K562 (cell line): ENCODE measurements around the gene KYAT1. TPM values are rescaled to one million over a fixed set of nuclear protein-coding genes. Genes with fewer than 3 reads are reported as not detected.

ENCODE experiments used
- ARID1B ChIP-seq: fragments of 450-650 bp; IDR thresholded peaks from 2 replicates; pipeline ENCODE4 v1.6.1; 2016; ENCODE audit warnings: antibody characterized with exemption, mild to moderate bottlenecking, inconsistent platforms
- ASH1L ChIP-seq: fragments of 450-650 bp; IDR thresholded peaks from 2 replicates; pipeline ENCODE4 v1.6.1; 2018; ENCODE audit warnings: borderline replicate concordance, mild to moderate bottlenecking, low read depth; ENCODE audit not compliant: partially characterized antibody
- ATF7 ChIP-seq: fragments of 450-650 bp; IDR thresholded peaks from 2 replicates; pipeline ENCODE4 v1.7.1; 2014; ENCODE audit warnings: mild to moderate bottlenecking, moderate library complexity
- CAMTA2 ChIP-seq: fragments of 250-450 bp; sonication (Bioruptor Pico); conservative IDR thresholded peaks from 2 replicates; pipeline ENCODE4 v1.5.1; 2022
- DPF2 ChIP-seq: fragments of 450-650 bp; IDR thresholded peaks from 2 replicates; pipeline ENCODE4 v1.6.1; 2016
- FIP1L1 ChIP-seq: fragments of 200-400 bp; formaldehyde crosslinking; IDR thresholded peaks from 2 replicates; pipeline ENCODE4 v1.6.1; 2018; ENCODE audit warnings: mild to moderate bottlenecking, low read depth, low read length; ENCODE audit not compliant: poor library complexity, severe bottlenecking
- KDM5B ChIP-seq: fragments of 200-600 bp; sonication (generic); IDR thresholded peaks from 2 replicates; pipeline ENCODE4 v1.6.1; 2012; ENCODE audit warnings: low read depth, mild to moderate bottlenecking, moderate library complexity, low read length, control low read depth, inconsistent platforms; ENCODE audit not compliant: insufficient replicate concordance
- NELFE ChIP-seq: IDR thresholded peaks from 2 replicates; pipeline ENCODE4 v1.6.1; 2011; ENCODE audit warnings: mild to moderate bottlenecking; ENCODE audit not compliant: insufficient read depth, insufficient read length
- PHB2 ChIP-seq: fragments of 450-650 bp; IDR thresholded peaks from 2 replicates; pipeline ENCODE4 v1.6.1; 2017; ENCODE audit warnings: low read depth
- PML ChIP-seq: IDR thresholded peaks from 2 replicates; pipeline ENCODE4 v1.6.1; 2012; ENCODE audit warnings: low read length, inconsistent platforms
- RBM14 ChIP-seq: fragments of 200-400 bp; formaldehyde crosslinking; IDR thresholded peaks from 2 replicates; pipeline ENCODE4 v1.6.1; 2018; ENCODE audit warnings: low read depth, mild to moderate bottlenecking, low read length, moderate library complexity, borderline replicate concordance; ENCODE audit not compliant: insufficient read depth
- RBM22 ChIP-seq: fragments of 200-400 bp; formaldehyde crosslinking; IDR thresholded peaks from 2 replicates; pipeline ENCODE4 v1.6.1; 2018; ENCODE audit warnings: low read length, low read depth; ENCODE audit not compliant: poor library complexity, severe bottlenecking
- TFE3 ChIP-seq: fragments of 450-650 bp; formaldehyde crosslinking; IDR thresholded peaks from 2 replicates; pipeline ENCODE4 v1.4.0; 2020; ENCODE audit warnings: mild to moderate bottlenecking, mixed read lengths
- TRIM25 ChIP-seq: fragments of 450-650 bp; IDR thresholded peaks from 2 replicates; pipeline ENCODE4 v1.7.0; 2016; ENCODE audit warnings: borderline replicate concordance
- TSC22D4 ChIP-seq: fragments of 450-650 bp; IDR thresholded peaks from 2 replicates; pipeline ENCODE4 v1.6.1; 2016; ENCODE audit warnings: missing genetic modification characterization, missing biosample characterization, control low read depth
- VEZF1 ChIP-seq: fragments of 200-800 bp; sonication (Bioruptor generic); IDR thresholded peaks from 2 replicates; pipeline ENCODE4 v1.6.1; 2017; ENCODE audit warnings: missing genetic modification characterization, missing compliant biosample characterization
- YBX1 ChIP-seq: fragments of 450-650 bp; IDR thresholded peaks from 2 replicates; pipeline ENCODE4 v1.7.1; 2016; ENCODE audit warnings: mild to moderate bottlenecking
- ZNF143 ChIP-seq: sonication (generic); formaldehyde crosslinking; IDR thresholded peaks from 2 replicates; pipeline ENCODE4 v1.9.0; 2022; ENCODE audit warnings: mild to moderate bottlenecking, missing genetic modification reagents
- ZNF274 ChIP-seq: IDR thresholded peaks from 2 replicates; pipeline ENCODE4 v1.6.1; 2011; ENCODE audit warnings: low read depth, mild to moderate bottlenecking, low read length, moderate library complexity, borderline replicate concordance
- ZNF717 ChIP-seq: fragments of 250-450 bp; sonication (Bioruptor Pico); IDR thresholded peaks from 2 replicates; pipeline ENCODE4 v1.5.0; 2021
- polyA plus RNA-seq, 8 experiments: library from polyadenylated mRNA; depleted of rRNA in 4 of 8; stranded (reverse) in 5 of 8; unstranded in 3 of 8; fragments of >200 nt; fragmentation: Nextera tagmentation in 2 of 8; fragmentation: Illumina TruSeq in 1 of 8; extraction: Ambion mirVana in 2 of 8; extraction: Trizol in 1 of 8; gene quantifications; 2 replicates each; pipeline versions ENCODE4 v1.2.1 to v1.2.3, GENCODE V29; 2011 to 2014; ENCODE audit warnings: inconsistent platforms in 1 of 8, missing spikeins in 1 of 8
- total RNA-seq, 7 experiments: library from RNA; depleted of rRNA in 6 of 7; stranded (reverse); fragments of >200 nt in 6 of 7; fragmentation: Illumina TruSeq in 2 of 7; extraction: Trizol in 2 of 7; gene quantifications; 2 replicates each; pipeline versions ENCODE4 v1.2.1 to v1.2.3, GENCODE V29; 2011 to 2021; ENCODE audit warnings: low replicate concordance in 1 of 7
- TF ChIP-seq, protein P1 (sequence below): fragments of 250-450 bp; sonication (Bioruptor Pico); IDR thresholded peaks from 2 replicates; pipeline ENCODE4 v1.5.0; 2020; ENCODE audit warnings: mild to moderate bottlenecking

KYAT1 gene
- total and polyA plus RNA-seq, 9 of the 15 experiments (the other 6 are each of a cell fraction or from before 2014, with no cell fraction given) = 6.4 to 16.8 (median 11.1) TPM

GRCh38 chr9:128845186-128845931 lies 36.4 kb downstream of the KYAT1 start (continued):
- TF ChIP-seq FIP1L1 (no peak), TFE3 (no peak), ZNF143 (CRISPR knock-in tag) (no peak), TSC22D4 (tag) (no peak), YBX1 (no peak), ZNF717 (no peak), ASH1L (no peak), PHB2 (no peak), PML (peak; percentile 61), RBM22 (no peak), CAMTA2 (CRISPR knock-in tag) (no peak), DPF2 (peak; percentile 96), ZNF274 (no peak), RBM14 (no peak), KDM5B (peak; percentile 55), ARID1B (peak; percentile 96), TRIM25 (no peak), ATF7 (no peak), VEZF1 (peak; percentile 72; the same call in 1 of the 2 replicates), NELFE (no peak)
- TF ChIP-seq, protein P1, sequence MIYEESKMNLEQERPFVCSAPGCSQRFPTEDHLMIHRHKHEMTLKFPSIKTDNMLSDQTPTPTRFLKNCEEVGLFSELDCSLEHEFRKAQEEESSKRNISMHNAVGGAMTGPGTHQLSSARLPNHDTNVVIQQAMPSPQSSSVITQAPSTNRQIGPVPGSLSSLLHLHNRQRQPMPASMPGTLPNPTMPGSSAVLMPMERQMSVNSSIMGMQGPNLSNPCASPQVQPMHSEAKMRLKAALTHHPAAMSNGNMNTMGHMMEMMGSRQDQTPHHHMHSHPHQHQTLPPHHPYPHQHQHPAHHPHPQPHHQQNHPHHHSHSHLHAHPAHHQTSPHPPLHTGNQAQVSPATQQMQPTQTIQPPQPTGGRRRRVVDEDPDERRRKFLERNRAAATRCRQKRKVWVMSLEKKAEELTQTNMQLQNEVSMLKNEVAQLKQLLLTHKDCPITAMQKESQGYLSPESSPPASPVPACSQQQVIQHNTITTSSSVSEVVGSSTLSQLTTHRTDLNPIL = no peak
